ENCODE results near the gene KCNQ1OT1.

- TF ChIP-seq, protein P1, sequence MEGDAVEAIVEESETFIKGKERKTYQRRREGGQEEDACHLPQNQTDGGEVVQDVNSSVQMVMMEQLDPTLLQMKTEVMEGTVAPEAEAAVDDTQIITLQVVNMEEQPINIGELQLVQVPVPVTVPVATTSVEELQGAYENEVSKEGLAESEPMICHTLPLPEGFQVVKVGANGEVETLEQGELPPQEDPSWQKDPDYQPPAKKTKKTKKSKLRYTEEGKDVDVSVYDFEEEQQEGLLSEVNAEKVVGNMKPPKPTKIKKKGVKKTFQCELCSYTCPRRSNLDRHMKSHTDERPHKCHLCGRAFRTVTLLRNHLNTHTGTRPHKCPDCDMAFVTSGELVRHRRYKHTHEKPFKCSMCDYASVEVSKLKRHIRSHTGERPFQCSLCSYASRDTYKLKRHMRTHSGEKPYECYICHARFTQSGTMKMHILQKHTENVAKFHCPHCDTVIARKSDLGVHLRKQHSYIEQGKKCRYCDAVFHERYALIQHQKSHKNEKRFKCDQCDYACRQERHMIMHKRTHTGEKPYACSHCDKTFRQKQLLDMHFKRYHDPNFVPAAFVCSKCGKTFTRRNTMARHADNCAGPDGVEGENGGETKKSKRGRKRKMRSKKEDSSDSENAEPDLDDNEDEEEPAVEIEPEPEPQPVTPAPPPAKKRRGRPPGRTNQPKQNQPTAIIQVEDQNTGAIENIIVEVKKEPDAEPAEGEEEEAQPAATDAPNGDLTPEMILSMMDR (IDR thresholded peaks at IDR 0.05; ENCODE audit: low read length) = no peak
- no peak for TF ChIP-seq EZH2 (optimal IDR thresholded peaks at IDR 0.05; ENCODE audit: low read depth, low read length)
- TF ChIP-seq EZH2phosphoT487 (IDR thresholded peaks at IDR 0.05; ENCODE audit: low read length) = no peak
Measured at GRCh38 chr11:2696455-2696854, 3.3 kb downstream of the KCNQ1OT1 start.
